Keratinocyte (primary cell): ENCODE data around the gene PLPPR1. TPM values are rescaled to one million over a fixed set of nuclear protein-coding genes. Genes with fewer than 3 reads are reported as not detected.

ENCODE experiments used
- DNase-seq: peaks from one replicate; pipeline ENCODE4 v3.0.0-alpha.2; 2011; ENCODE audit warnings: low read depth, missing footprints, low spot score
- FAIRE-seq: peaks from 2 replicates; lab custom pipeline; 2011; peaks lifted over from hg19 to GRCh38; lab: Jason Lieb, UNC
- H2AFZ ChIP-seq: 2 replicates; pipeline ENCODE4 v1.6.0; 2012; ENCODE audit warnings: low read length, control low read depth, inconsistent platforms; ENCODE audit not compliant: control insufficient read depth
- H3K27ac ChIP-seq: 2 replicates; pipeline ENCODE4 v1.5.1; 2011; ENCODE audit warnings: low read length; ENCODE audit not compliant: control insufficient read depth, insufficient read depth
- H3K27me3 ChIP-seq: 3 replicates; pipeline ENCODE4 v1.6.0; 2011; ENCODE audit warnings: low read length; ENCODE audit not compliant: control insufficient read depth, insufficient read depth; ENCODE audit errors: extremely low read depth
- H3K36me3 ChIP-seq, 2 experiments: 2 replicates in 1 of 2; 3 replicates in 1 of 2; pipeline ENCODE4 v1.5.1; 2011; ENCODE audit warnings: low read length in 2 of 2, mild to moderate bottlenecking in 1 of 2; ENCODE audit not compliant: control insufficient read depth in 2 of 2, insufficient read depth in 2 of 2; ENCODE audit errors: extremely low read depth in 1 of 2
- H3K4me1 ChIP-seq: 3 replicates; pipeline ENCODE4 v1.5.1; 2011; ENCODE audit warnings: low read length; ENCODE audit not compliant: control insufficient read depth, insufficient read depth; ENCODE audit errors: extremely low read depth
- H3K4me2 ChIP-seq: 3 replicates; pipeline ENCODE4 v1.6.0; 2011; ENCODE audit warnings: low read depth, low read length; ENCODE audit not compliant: control insufficient read depth, insufficient read depth; ENCODE audit errors: extremely low read depth
- H3K4me3 ChIP-seq, 3 experiments: fragments of 200-600 bp in 1 of 3; sonication (generic) in 1 of 3; 2 replicates in 2 of 3; 3 replicates in 1 of 3; pipeline ENCODE4 v1.5.1; 2011 to 2016; ENCODE audit warnings: low read length in 3 of 3, mild to moderate bottlenecking in 3 of 3, control low read depth in 2 of 3, inconsistent platforms in 1 of 3, low read depth in 1 of 3, mixed read lengths in 1 of 3, mixed run types in 1 of 3, moderate library complexity in 1 of 3; ENCODE audit not compliant: control insufficient read depth in 2 of 3, insufficient read depth in 2 of 3; ENCODE audit errors: extremely low read depth in 1 of 3
- H3K79me2 ChIP-seq: 2 replicates; pipeline ENCODE4 v1.6.0; 2012; ENCODE audit warnings: low read length; ENCODE audit not compliant: control insufficient read depth, insufficient read depth
- H3K9ac ChIP-seq: 3 replicates; pipeline ENCODE4 v1.6.0; 2011; ENCODE audit warnings: low read length; ENCODE audit not compliant: control insufficient read depth, insufficient read depth; ENCODE audit errors: extremely low read depth
- H3K9me1 ChIP-seq: 3 replicates; pipeline ENCODE4 v1.6.0; 2011; ENCODE audit warnings: low read length; ENCODE audit not compliant: control insufficient read depth, insufficient read depth; ENCODE audit errors: extremely low read depth
- H3K9me3 ChIP-seq: 2 replicates; pipeline ENCODE4 v1.5.1; 2012; ENCODE audit warnings: low read depth, low read length; ENCODE audit not compliant: control insufficient read depth
- H4K20me1 ChIP-seq: 3 replicates; pipeline ENCODE4 v1.6.0; 2011; ENCODE audit warnings: low read length; ENCODE audit not compliant: control insufficient read depth, insufficient read depth; ENCODE audit errors: extremely low read depth
- EZH2 ChIP-seq: IDR thresholded peaks from one replicate; pipeline ENCODE4 v1.6.1; 2012; ENCODE audit warnings: inconsistent platforms, mild to moderate bottlenecking, low read length, moderate library complexity
- dilution Hi-C: fragments of 300-500 bp; cut with MboI; formaldehyde crosslinking; loops from one replicate; pipeline ENCODE4 v1.7.0; 2020; ENCODE audit warnings: low sequenced_read_pairs; ENCODE audit not compliant: extremely low pct_ligation_motif_present
- polyA plus RNA-seq, 5 experiments: library from polyadenylated mRNA; depleted of rRNA in 3 of 5; stranded (reverse) in 3 of 5; stranded (forward) in 1 of 5; unstranded in 1 of 5; fragments of >200 nt; gene quantifications; 1 replicate in 1 of 5; 2 replicates in 3 of 5; 3 replicates in 1 of 5; pipeline versions ENCODE4 v1.2.1 to v1.2.3, GENCODE V29; 2011 to 2012; ENCODE audit warnings: missing spikeins in 2 of 5, low read depth in 1 of 5, low replicate concordance in 1 of 5
- TF ChIP-seq, protein P1 (sequence below), 3 experiments: IDR thresholded peaks in 1 of 3; conservative IDR thresholded peaks in 1 of 3; optimal IDR thresholded peaks in 1 of 3; 2 replicates in 2 of 3; 3 replicates in 1 of 3; pipeline versions ENCODE3 to v1.5.1; 2011; ENCODE audit warnings: low read length in 3 of 3, mild to moderate bottlenecking in 3 of 3, moderate library complexity in 2 of 3, control low read depth in 1 of 3, inconsistent platforms in 1 of 3; ENCODE audit not compliant: insufficient read depth in 2 of 3; ENCODE audit errors: extremely low read depth in 1 of 3

Gene PLPPR1
- polyA plus RNA-seq, 1 donor (not counting 4 experiments of a cell fraction or from before 2014, with no cell fraction given): not detected

DNA sequence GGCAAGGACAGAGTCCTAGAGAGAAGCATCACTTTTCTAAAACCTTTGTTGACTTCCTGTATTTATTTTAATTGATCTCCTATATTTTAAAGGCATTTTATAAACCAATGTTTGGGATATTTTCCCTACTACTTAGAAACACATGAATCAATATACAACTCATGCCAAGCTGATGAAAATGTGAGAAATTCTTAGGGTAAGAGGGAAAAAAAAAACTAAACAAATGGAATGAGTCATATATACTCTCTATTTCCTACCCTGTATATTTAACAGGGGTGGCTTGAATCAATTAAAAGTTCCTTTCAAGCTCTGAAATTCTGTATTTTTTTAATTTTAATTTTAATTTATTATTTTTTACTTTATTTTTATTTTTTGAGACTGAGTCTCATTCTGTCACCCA is 336.7 kb downstream of the PLPPR1 start:
- Histone ChIP-seq H3K27me3 (no peaks in the 10 kb centered on the region), H3K4me1 (no peaks in the 10 kb centered on the region), H2AFZ (no peak overlapping the region), H3K9me3 (no peaks in the 10 kb centered on the region), H3K9me1 (no peaks in the 10 kb centered on the region), H3K4me2 (no peak overlapping the region), H3K36me3 (no peaks in the 10 kb centered on the region), H3K9ac (no peak overlapping the region), H3K4me3 (no peak overlapping the region), H4K20me1 (no peaks in the 10 kb centered on the region), H3K79me2 (no peaks in the 10 kb centered on the region), H3K27ac (no peak overlapping the region)
- dilution Hi-C loops: no loop called here
- TF ChIP-seq EZH2: no peak
- TF ChIP-seq, protein P1, sequence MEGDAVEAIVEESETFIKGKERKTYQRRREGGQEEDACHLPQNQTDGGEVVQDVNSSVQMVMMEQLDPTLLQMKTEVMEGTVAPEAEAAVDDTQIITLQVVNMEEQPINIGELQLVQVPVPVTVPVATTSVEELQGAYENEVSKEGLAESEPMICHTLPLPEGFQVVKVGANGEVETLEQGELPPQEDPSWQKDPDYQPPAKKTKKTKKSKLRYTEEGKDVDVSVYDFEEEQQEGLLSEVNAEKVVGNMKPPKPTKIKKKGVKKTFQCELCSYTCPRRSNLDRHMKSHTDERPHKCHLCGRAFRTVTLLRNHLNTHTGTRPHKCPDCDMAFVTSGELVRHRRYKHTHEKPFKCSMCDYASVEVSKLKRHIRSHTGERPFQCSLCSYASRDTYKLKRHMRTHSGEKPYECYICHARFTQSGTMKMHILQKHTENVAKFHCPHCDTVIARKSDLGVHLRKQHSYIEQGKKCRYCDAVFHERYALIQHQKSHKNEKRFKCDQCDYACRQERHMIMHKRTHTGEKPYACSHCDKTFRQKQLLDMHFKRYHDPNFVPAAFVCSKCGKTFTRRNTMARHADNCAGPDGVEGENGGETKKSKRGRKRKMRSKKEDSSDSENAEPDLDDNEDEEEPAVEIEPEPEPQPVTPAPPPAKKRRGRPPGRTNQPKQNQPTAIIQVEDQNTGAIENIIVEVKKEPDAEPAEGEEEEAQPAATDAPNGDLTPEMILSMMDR (optimal IDR thresholded peaks at IDR 0.05 in 1 of 3, IDR thresholded peaks at IDR 0.05 in 1 of 3, conservative IDR thresholded peaks at IDR 0.05 in 1 of 3; ENCODE audit: extremely low read depth in 1 of 3, insufficient read depth in 2 of 3, low read length in 3 of 3): no peak
- FAIRE-seq (no peak), DNase-seq (no peak)

DNA sequence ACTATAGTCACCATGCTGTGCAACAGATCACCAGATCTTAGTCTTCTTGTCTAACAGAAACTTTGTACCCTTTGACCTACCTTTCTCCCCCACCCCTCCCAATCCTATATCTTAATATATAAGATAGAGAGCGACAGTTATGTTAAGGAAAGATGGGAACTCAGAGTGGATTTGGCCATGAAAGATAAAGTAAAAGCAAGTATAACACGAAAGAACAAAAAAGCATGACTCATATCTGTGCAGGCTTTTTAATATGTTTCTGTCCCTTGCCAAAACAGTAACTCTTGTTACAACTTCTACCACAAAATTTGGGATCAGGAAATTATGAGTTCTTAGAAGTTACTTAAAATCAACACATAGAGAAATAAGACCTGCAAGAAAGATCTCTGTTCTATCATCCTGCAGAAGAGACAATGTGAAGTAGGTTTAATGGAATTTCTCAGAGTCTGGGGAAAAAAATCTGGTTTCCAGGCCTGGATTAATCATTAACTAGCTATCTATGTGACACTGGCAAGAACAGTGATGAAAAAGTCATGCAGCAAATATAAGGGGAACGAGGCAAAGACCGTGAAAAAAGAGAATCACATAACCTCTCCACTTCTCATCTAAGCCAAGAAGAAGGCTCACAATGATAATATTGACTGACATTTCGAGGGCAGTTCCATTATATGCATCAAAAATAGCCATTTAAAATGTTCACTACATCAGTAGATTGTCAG is 337.7 kb downstream of the PLPPR1 start:
- Histone ChIP-seq H3K9me1 (no peaks in the 10 kb centered on the region), H3K9me3 (no peaks in the 10 kb centered on the region), H3K36me3 (no peaks in the 10 kb centered on the region), H3K27me3 (no peaks in the 10 kb centered on the region), H4K20me1 (no peaks in the 10 kb centered on the region), H3K4me2 (no peak overlapping the region), H2AFZ (no peak overlapping the region), H3K4me3 (no peak overlapping the region), H3K9ac (no peak overlapping the region), H3K79me2 (no peaks in the 10 kb centered on the region), H3K27ac (no peak overlapping the region), H3K4me1 (no peaks in the 10 kb centered on the region)
- dilution Hi-C loops: no loop called here
- no peak for DNase-seq
- no peak for FAIRE-seq
- no peak for TF ChIP-seq EZH2
- TF ChIP-seq, protein P1 (optimal IDR thresholded peaks at IDR 0.05 in 1 of 3, IDR thresholded peaks at IDR 0.05 in 1 of 3, conservative IDR thresholded peaks at IDR 0.05 in 1 of 3; ENCODE audit: extremely low read depth in 1 of 3, insufficient read depth in 2 of 3, low read length in 3 of 3): no peak
